RWPE2 (cell line): ENCODE measurements around the gene PFDN4.

ENCODE experiments used
- ATAC-seq: fragments of 200-7000 bp; cut with Tn5 transposase; 3 replicates; pipeline ENCODE4 v1.9.1; 2021; ENCODE audit warnings: low read depth
- DNase-seq: peaks from one replicate; pipeline ENCODE4 v3.0.0-alpha.2; 2020; ENCODE audit warnings: low spot score
- H3K27ac ChIP-seq: fragments of 450-650 bp; 2 replicates; pipeline ENCODE4 v1.5.1; 2017; ENCODE audit warnings: mild to moderate bottlenecking; ENCODE audit not compliant: poor library complexity, severe bottlenecking
- H3K27me3 ChIP-seq: fragments of 250-450 bp; sonication (Bioruptor Pico); 2 replicates; pipeline ENCODE4 v1.5.1; 2021; ENCODE audit warnings: mild to moderate bottlenecking, moderate library complexity; ENCODE audit not compliant: insufficient read depth, poor library complexity, severe bottlenecking
- H3K36me3 ChIP-seq: fragments of 250-450 bp; sonication (Bioruptor Pico); 2 replicates; pipeline ENCODE4 v1.5.1; 2020; ENCODE audit warnings: low read depth, mild to moderate bottlenecking, moderate library complexity
- H3K4me1 ChIP-seq: fragments of 250-450 bp; sonication (Bioruptor Pico); 2 replicates; pipeline ENCODE4 v1.5.1; 2021; ENCODE audit warnings: mild to moderate bottlenecking, moderate library complexity; ENCODE audit not compliant: insufficient read depth, poor library complexity, severe bottlenecking
- H3K4me3 ChIP-seq: fragments of 250-450 bp; sonication (Bioruptor Pico); 2 replicates; pipeline ENCODE4 v1.5.1; 2021; ENCODE audit warnings: mild to moderate bottlenecking, moderate library complexity; ENCODE audit not compliant: severe bottlenecking
- H3K9me3 ChIP-seq: fragments of 250-450 bp; sonication (Bioruptor Pico); 2 replicates; pipeline ENCODE4 v1.5.1; 2021; ENCODE audit warnings: mild to moderate bottlenecking, moderate library complexity; ENCODE audit not compliant: severe bottlenecking
- TF ChIP-seq, protein P1 (sequence below): fragments of 450-650 bp; IDR thresholded peaks from one replicate; pipeline ENCODE4 v1.5.1; 2017; ENCODE audit warnings: mild to moderate bottlenecking, moderate library complexity; ENCODE audit not compliant: poor library complexity, severe bottlenecking

Gene PFDN4

DNA sequence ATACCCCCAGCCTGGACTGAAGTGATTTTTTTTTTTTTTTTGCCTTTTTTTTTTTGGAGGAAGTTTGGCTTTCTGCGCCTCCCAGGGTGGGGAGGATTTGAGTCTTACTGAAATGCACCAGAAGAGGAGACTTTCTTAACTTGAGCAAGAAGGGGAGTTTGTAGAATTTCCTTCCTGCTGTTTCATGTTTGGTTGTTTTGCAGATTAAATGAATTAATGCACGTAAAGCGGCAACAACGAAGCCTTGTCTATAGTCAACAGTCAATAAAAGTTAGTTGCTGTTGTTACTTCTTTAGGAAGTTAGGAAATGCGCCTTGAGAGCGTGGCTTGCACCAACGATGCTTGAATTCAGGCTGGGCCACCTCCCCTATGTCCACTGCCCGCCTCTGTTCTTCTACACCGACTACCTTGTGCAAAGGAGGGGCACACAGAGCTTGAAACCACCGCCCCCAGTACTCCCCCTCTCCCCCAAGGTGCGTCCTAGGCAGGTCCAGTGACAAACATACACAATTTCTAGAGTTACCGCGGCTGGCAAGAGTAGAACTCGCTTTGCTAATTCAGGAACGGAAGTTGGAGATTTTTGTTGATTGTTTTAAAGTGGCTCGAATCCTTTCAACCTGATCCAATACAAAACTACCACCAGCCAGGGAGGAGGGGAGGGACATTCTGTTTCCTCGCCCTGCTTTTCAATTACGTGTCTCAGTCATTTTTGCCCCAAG is 33.3 kb upstream of the PFDN4 start:
- no peaks in the 10 kb centered on the region for H3K36me3 ChIP-seq
- DNase-seq (no peak), ATAC-seq (no peak)
- TF ChIP-seq, protein P1, sequence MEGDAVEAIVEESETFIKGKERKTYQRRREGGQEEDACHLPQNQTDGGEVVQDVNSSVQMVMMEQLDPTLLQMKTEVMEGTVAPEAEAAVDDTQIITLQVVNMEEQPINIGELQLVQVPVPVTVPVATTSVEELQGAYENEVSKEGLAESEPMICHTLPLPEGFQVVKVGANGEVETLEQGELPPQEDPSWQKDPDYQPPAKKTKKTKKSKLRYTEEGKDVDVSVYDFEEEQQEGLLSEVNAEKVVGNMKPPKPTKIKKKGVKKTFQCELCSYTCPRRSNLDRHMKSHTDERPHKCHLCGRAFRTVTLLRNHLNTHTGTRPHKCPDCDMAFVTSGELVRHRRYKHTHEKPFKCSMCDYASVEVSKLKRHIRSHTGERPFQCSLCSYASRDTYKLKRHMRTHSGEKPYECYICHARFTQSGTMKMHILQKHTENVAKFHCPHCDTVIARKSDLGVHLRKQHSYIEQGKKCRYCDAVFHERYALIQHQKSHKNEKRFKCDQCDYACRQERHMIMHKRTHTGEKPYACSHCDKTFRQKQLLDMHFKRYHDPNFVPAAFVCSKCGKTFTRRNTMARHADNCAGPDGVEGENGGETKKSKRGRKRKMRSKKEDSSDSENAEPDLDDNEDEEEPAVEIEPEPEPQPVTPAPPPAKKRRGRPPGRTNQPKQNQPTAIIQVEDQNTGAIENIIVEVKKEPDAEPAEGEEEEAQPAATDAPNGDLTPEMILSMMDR = no peak
- peaks cover 17% of the 10 kb centered on the region for H3K27me3 ChIP-seq
- H3K4me1 ChIP-seq = peaks cover 44% of the 10 kb centered on the region
- H3K4me3 ChIP-seq = no peak overlapping the region
- no peaks in the 10 kb centered on the region for H3K9me3 ChIP-seq
- H3K27ac ChIP-seq = peak overlapping the region; percentile 70

DNA sequence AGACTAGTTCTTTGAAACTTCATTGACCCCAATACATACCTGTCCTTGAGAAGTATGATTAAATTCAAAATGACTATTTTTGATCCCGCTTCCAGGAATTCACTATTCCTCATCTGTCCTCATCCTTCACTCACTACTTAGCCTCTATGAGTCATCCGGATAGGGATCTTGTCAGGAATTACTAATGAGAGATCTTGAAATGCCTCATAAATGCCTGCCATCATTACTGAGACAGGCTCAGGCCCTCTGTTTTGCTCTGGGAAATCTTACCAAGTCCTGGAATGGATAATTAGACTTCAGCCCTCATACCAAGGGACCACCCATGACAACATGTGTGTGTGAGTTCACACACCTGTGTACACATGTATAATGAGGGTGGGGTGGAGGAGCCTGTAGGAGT is 31.3 kb upstream of the PFDN4 start:
- DNase-seq (no peak), ATAC-seq (peak; percentile 79)
- TF ChIP-seq, protein P1 = no peak
- Histone ChIP-seq H3K4me1 (peaks cover 59% of the 10 kb centered on the region), H3K36me3 (no peaks in the 10 kb centered on the region), H3K27ac (peak overlapping the region; percentile 70), H3K9me3 (no peaks in the 10 kb centered on the region), H3K27me3 (peaks cover 17% of the 10 kb centered on the region), H3K4me3 (no peak overlapping the region)

DNA sequence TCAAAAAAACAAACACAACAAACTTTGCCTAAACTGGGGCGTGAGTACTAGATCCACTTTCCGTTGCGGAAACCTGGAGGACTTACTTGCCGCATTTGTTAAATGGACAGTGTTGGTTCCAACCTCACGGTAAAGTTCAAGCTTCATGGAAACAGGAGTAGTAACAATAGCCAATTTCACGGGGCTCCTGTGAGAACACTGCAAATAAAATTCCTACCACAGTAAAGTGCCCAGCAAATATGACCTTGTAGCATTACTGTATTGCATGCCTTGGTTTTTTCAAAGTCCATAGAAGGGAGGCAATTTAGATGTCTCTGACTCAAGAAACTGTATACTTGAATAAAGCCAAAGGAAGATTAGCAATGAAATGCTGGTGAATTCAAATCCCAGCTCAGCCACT is 30.5 kb upstream of the PFDN4 start:
- Histone ChIP-seq H3K4me3 (no peak overlapping the region), H3K36me3 (no peaks in the 10 kb centered on the region), H3K27ac (peak overlapping the region; percentile 70), H3K9me3 (no peaks in the 10 kb centered on the region), H3K4me1 (peaks cover 59% of the 10 kb centered on the region), H3K27me3 (peaks cover 17% of the 10 kb centered on the region)
- DNase-seq (no peak), ATAC-seq (no peak)
- TF ChIP-seq, protein P1 = no peak

DNA sequence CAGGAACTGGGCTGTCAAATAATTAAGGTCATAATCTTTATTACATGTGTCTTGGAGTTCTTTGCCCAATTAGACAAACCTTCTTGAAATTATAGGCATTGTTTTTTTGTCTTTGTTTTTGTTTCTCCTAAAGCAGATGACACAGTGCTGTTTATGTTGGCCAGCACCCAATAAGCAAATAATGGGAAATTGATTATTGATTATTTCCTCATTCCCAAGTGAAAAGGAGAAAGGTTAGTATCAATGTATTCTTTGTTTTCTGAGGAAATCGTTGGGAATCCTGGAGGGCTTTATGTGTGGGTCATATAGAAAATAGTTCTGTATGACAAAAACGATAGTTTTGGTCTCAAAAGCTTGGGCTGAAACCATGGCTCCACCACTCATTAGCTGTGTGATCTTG is 29.6 kb upstream of the PFDN4 start:
- H3K9me3 ChIP-seq = no peaks in the 10 kb centered on the region
- no peak overlapping the region for H3K4me3 ChIP-seq
- ATAC-seq = no peak
- peaks cover 8% of the 10 kb centered on the region for H3K27me3 ChIP-seq
- H3K36me3 ChIP-seq = no peaks in the 10 kb centered on the region
- TF ChIP-seq, protein P1 = no peak
- no peak for DNase-seq
- H3K27ac ChIP-seq = peak overlapping the region; percentile 71
- H3K4me1 ChIP-seq = peaks cover 55% of the 10 kb centered on the region

DNA sequence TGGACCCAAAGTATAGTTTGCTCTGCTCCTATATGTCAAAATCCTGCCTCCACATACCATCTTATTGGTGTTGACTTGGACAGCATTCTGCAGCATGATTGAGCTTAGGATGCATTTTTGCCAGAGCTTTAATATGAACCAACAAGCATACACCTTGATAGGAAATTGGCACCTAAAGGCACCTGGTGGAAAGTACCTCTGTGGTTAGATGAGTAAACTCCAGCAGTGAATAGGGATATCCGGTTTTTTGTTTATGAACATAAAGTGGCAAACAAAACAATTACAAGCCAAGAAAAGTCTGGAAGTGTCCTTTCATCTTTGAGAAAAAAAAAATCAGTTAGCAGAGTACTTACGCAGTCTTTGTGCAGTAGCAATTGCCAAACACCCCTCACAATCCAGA is 27.9 kb upstream of the PFDN4 start:
- ATAC-seq (peak; percentile 84), DNase-seq (no peak)
- Histone ChIP-seq H3K27me3 (no peaks in the 10 kb centered on the region), H3K36me3 (no peaks in the 10 kb centered on the region), H3K4me1 (peaks cover 46% of the 10 kb centered on the region), H3K9me3 (no peaks in the 10 kb centered on the region), H3K4me3 (no peak overlapping the region), H3K27ac (peak overlapping the region; percentile 71)
- TF ChIP-seq, protein P1 = no peak
